ENCODE data around the gene PRR30. TPM values are rescaled to one million over a fixed set of nuclear protein-coding genes. Genes with fewer than 3 reads are reported as not detected.

Gene PRR30
- total and polyA plus RNA-seq, 2 donors (not counting 1 experiment from before 2014, with no cell fraction given): not detected

GRCh38 chr2:27133905-27134780 is 5.1 kb downstream of the PRR30 start, which contains the start of gene PREB:
Gene PREB (minus strand): TSS chr2:27134636. CDS start chr2:27134421, 215 bp downstream.
- Histone ChIP-seq H3K4me1 (ENCODE audit: control insufficient read depth in 2 of 2, insufficient read depth in 2 of 2, low read length in 2 of 2) (peaks cover 17 to 25% of the 10 kb centered on the region in 2 donors), H3K27ac (ENCODE audit: low read length in 2 of 2) (peak within 1 kb of the TSS in 1 of 2 donors; percentile 86), H3K9me3 (ENCODE audit: control extremely low read depth in 1 of 3, control insufficient read depth in 2 of 3, insufficient read depth in 1 of 3, low read length in 2 of 3) (no peaks in the 10 kb centered on the region), H3K36me3 (replicated peaks in 1 of 2; ENCODE audit: control extremely low read depth in 1 of 2, control insufficient read depth in 1 of 2, extremely low read depth in 1 of 2, insufficient read depth in 2 of 2, low read length in 1 of 2) (peaks cover 0 to 30% of the 10 kb centered on the region in 2 experiments), H3K79me2 (ENCODE audit: control insufficient read depth, insufficient read depth, low read length) (peaks cover 12% of the 10 kb centered on the region), H3K27me3 (replicated peaks in 1 of 4; ENCODE audit: control extremely low read depth in 1 of 4, control insufficient read depth in 3 of 4, insufficient read depth in 4 of 4, low read length in 3 of 4) (no peaks in the 10 kb centered on the region), H2AFZ (ENCODE audit: insufficient read depth, low read depth, low read length, poor library complexity, severe bottlenecking) (peak within 1 kb of the TSS; percentile 92), H4K20me1 (ENCODE audit: control insufficient read depth, insufficient read depth, low read length, poor library complexity, severe bottlenecking) (peaks cover 5% of the 10 kb centered on the region), H3K4me3 (ENCODE audit: control extremely low read depth in 1 of 5, extremely low read depth in 1 of 5, insufficient read depth in 1 of 5, low read depth in 2 of 5, low read length in 4 of 5) (peak within 1 kb of the TSS; percentile 62 to 89 (median 78)), H3K9ac (ENCODE audit: low read length) (peak within 1 kb of the TSS; percentile 88), H3K4me2 (replicated peaks; ENCODE audit: low read depth, low read length, poor library complexity, severe bottlenecking) (peak within 1 kb of the TSS; percentile 93)
- DNase-seq (peak; percentile 97), ATAC-seq (ENCODE audit: low read depth) (peak; percentile 99)
- TF ChIP-seq, protein P1, sequence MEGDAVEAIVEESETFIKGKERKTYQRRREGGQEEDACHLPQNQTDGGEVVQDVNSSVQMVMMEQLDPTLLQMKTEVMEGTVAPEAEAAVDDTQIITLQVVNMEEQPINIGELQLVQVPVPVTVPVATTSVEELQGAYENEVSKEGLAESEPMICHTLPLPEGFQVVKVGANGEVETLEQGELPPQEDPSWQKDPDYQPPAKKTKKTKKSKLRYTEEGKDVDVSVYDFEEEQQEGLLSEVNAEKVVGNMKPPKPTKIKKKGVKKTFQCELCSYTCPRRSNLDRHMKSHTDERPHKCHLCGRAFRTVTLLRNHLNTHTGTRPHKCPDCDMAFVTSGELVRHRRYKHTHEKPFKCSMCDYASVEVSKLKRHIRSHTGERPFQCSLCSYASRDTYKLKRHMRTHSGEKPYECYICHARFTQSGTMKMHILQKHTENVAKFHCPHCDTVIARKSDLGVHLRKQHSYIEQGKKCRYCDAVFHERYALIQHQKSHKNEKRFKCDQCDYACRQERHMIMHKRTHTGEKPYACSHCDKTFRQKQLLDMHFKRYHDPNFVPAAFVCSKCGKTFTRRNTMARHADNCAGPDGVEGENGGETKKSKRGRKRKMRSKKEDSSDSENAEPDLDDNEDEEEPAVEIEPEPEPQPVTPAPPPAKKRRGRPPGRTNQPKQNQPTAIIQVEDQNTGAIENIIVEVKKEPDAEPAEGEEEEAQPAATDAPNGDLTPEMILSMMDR (IDR thresholded peaks at IDR 0.05): no peak
- TF ChIP-seq EZH2 (IDR thresholded peaks at IDR 0.05; ENCODE audit: borderline replicate concordance, insufficient read depth, low read depth, low read length, poor library complexity, severe bottlenecking): no peak
- intact Hi-C loops (cut with micrococcal nuclease): loop anchor here (1.0 kb wide), 10 partner anchors 11 to 236 kb away; partner anchors contain the start of genes ABHD1, ATRAID, CAD and EIF2B4
- peaks cover 24% of the 10 kb centered on the region for H3K4me1 Mint-ChIP-seq
- H3K4me3 Mint-ChIP-seq: peak within 1 kb of the TSS; percentile 96
- H3K27ac Mint-ChIP-seq: peak within 1 kb of the TSS; percentile 97
- ChIA-PET CTCF (interaction anchor here (0.9 to 2.8 kb wide), 8 partner anchors 10 to 171 kb away, joined by 4 to 19 read pairs (median 6); partner anchors contain the start of genes ABHD1 and AGBL5), POLR2A (interaction anchor here (0.5 to 3.4 kb wide), 6 partner anchors 10 to 191 kb away, joined by 3 to 29 read pairs (median 4); partner anchors contain the start of genes ABHD1, ATRAID, OST4 and SLC5A6)
- H3K27me3 Mint-ChIP-seq: no peaks in the 10 kb centered on the region
- whole genome bisulfite sequencing (ENCODE audit: insufficient coverage): under 1% methylated on average over 80 of the region's 86 CpGs
- no peaks in the 10 kb centered on the region for H3K9me3 Mint-ChIP-seq (ENCODE audit: insufficient read depth)
